GM19324 (cell line): Measurements from ENCODE around the gene IFIT2.

Experiments
- ATAC-seq: cut with Tn5 transposase; IDR thresholded peaks from one replicate; pipeline ENCODE4 v1.9.1; 2021; ENCODE audit warnings: mild to moderate bottlenecking, moderate library complexity; ENCODE audit not compliant: unreplicated experiment, low FRiP score

The IFIT2 gene

DNA sequence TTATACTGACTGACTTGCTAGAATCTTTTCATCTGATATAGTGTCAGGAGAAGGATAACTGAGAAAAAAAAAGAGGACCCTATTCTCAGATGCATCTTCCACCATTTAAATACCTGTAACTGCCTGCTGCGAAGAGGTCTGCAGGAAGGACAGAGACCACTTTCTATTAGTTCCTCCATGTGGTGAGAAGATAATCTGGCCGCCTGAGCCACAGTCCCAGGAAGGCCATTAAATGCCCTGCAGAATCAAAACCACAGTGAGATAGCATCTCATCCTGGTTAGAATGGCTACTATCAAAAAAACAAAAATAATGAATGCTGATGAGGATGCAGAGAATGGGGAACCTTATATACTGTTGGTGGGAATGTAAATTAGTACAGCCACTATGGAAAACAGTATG, 56.1 kb downstream of the IFIT2 start:
- ATAC-seq = no peak
